Glomerular endothelial cell (primary cell): Measurements from ENCODE around the gene TNC. TPM values are rescaled to one million over a fixed set of nuclear protein-coding genes. Genes with fewer than 3 reads are reported as not detected.

Source experiments
- DNase-seq: peaks from one replicate; pipeline ENCODE4 v3.0.0-alpha.2; 2011; ENCODE audit warnings: low read depth, low spot score; ENCODE audit errors: extremely low read depth
- total RNA-seq: library from RNA; depleted of rRNA; stranded (reverse); fragments of >200 nt; gene quantifications from 2 replicates; pipeline ENCODE4 v1.2.3, GENCODE V29; 2015

The TNC gene
- total RNA-seq, 1 donor from 2014 or later, result 27.0 TPM

GRCh38 chr9:115104908-115105307 lies 13.0 kb downstream of the TNC start:
- DNase-seq, result no peak

DNA sequence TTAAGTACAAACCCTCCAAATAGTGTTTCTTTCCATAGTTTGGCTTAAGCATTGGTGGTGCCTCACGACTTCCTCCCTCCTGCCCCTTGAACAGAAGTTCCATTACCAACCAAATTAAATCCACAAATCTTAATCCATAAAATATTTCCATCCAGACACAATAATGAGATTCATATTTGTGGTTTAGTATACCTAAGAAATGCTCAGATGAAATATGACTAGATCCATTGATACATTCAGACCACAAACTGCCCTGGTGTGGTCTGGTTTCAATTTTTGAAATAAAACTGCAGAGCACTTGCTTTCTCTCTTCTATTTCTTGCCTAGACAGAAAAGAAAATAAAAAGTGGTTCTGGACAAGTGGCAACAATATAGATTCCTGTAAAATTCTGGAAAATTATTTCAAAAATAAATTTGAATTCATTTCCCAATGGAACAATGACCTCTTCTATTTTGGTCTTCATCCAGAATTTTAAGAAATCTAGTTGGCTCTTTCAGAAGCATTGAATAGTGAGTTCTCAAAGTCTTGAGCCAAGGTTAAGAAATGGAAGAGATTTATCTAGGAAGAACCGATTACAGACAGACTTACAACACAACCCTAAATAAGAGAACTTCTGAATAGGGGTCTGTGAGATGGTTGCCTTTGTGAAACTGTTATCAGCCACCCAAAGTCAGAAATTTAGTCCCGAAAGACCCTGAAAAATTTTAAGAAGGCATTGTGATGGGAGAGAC lies 14.0 kb downstream of the TNC start:
- no peak for DNase-seq

DNA sequence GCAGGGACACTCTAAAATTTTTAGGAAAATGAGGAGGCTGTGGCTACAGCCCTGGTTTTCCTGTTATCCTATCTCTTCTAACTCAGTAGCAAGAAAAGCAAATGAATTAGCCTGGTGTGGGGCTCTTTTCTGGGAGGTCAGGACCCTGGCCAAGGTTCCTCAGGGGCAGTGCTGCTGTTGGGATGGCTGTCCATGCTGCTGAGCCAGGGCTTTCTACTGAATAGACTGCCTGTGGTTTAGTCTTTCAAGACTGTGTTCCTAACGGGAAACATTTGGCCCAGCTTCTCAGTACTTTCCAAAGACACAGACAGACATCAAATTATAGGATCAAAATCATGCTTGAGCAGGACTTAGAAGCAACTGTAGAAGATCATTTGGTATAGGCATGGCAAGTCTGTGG lies 18.1 kb downstream of the TNC start:
- no peak for DNase-seq

DNA sequence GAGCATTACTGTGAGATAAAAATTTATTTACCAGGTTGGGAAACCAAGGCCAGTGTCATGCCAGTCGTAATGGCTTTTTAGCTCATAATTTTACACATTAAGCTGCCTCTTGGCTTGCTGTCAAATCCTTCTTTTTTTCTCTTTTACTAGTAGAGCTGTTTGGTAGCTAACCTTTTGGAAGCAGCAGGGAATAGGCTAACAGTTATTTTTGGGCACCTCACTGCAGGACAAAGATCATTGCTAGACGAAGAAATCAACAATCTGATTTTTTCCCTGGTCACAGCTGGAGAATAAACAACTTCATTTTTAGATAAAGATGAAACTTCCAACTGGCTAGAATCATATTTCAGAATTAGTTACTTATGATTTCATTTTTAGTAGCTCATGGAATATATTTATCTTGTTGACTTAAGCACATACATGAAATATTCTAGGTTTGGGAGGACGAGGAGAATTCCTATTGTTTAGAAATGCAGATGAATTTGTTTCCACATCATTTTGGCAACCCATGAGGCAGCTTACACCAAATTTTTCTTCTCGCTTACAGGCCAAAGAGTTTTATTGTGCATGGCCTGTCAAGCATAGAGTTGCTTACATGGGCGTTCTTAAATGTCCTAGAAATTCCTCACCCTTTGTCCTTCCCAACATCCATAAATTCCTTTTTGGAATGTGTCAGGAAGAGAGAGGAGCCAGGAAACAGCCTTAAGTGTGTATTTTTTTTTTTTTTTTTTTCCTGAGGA lies 19.6 kb downstream of the TNC start:
- DNase-seq, result no peak

GRCh38 chr9:115093520-115093919 lies 24.4 kb downstream of the TNC start:
- DNase-seq, result no peak

- DNase-seq, result no peak
Measured at GRCh38 chr9:115090486-115090885, 27.5 kb downstream of the TNC start.

- DNase-seq, result no peak
Measured at GRCh38 chr9:115088860-115089259, 29.1 kb downstream of the TNC start.

DNA sequence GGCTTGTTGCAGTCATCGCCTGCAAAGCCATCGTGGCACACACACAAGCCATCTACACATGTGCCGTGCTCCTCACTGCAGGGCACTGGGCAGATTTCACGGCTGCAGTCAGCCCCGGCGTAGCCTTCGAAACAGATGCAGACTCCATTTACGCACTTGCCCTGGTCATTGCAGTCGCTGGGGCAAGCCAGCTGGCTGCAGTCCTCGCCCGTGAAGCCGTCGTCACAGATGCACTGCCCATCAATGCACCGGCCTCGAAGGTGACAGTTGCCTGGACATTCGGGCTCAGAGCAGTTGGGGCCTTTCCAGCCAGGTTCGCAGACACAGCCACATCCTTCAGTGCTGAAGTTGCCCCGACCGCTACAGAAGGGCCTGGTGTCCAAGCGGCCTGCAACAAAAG lies 31.1 kb downstream of the TNC start:
- DNase-seq, result no peak

DNA sequence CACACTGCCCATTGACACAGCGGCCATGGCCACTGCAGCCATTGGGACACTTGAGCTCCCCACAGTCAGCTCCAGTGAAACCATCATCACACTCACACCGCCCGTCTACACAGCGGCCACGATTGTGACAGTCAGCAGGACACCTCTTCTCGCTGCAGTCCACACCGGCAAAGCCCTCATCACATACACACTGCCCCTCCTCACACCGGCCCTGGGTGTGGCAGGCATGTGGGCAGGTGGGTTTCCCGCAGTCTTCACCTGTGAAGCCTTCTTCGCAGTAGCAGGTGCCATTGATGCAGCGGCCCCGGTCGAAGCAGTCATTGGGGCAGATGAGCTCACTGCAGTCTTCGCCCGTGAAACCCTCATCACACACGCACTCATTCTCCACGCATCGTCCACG lies 31.5 kb downstream of the TNC start:
- no peak for DNase-seq

- no peak for DNase-seq
Measured at GRCh38 chr9:115085773-115086377, 32.1 kb downstream of the TNC start.

DNA sequence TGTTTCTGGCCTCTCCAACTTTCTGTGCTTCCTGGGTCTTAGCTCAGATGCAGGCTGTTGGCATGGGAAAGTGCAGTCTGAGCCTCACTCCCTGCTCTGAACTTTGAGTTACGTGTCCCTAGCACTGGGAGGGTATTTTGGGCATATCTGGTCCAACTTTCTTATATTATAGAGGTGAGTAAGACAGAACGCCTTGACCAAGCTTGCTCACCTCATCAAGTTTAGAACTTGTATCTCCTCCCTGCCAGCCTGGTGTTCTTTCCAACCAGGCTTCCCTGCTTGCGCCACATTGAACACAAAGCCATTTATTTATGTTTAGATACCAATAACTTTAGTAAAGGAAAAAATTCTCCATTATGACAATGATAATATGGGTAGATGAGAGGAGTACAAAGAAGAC lies 33.2 kb downstream of the TNC start:
- DNase-seq, result no peak

- no peak for DNase-seq
Measured at GRCh38 chr9:115084157-115084556, 33.8 kb downstream of the TNC start.

- no peak for DNase-seq
Measured at GRCh38 chr9:115080242-115080641, 37.7 kb downstream of the TNC start.

GRCh38 chr9:115079156-115079555 lies 38.8 kb downstream of the TNC start:
- no peak for DNase-seq

- no peak for DNase-seq
Measured at GRCh38 chr9:115073456-115073855, 44.5 kb downstream of the TNC start.

GRCh38 chr9:115071176-115071575 lies 46.8 kb downstream of the TNC start:
- no peak for DNase-seq

GRCh38 chr9:115069771-115070170 lies 48.2 kb downstream of the TNC start:
- no peak for DNase-seq

DNA sequence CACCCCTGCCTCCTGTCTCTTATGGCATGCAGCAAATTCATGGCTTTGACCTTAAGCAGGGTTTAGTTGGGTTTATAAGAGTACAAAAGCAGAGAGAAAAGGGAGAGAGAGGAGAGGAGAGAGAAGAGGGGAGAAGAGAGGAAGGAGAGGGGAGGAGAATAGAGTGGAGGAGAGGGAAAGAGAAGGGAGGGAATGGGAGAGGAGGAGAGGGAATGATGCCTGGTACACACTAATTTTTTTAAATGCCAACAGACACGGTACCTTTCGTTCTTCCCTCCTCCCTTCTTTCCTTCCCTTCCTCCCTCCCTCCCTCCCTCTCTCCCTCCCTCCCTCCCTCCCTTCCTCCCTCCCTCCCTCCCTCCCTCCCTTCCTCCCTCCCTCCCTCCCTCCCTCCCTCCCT lies 48.7 kb downstream of the TNC start:
- no peak for DNase-seq

GRCh38 chr9:115068031-115068430 lies 49.9 kb downstream of the TNC start:
- DNase-seq, result no peak

- no peak for DNase-seq
Measured at GRCh38 chr9:115063058-115063845, 54.7 kb downstream of the TNC start.

GRCh38 chr9:115058684-115059315 lies 59.2 kb downstream of the TNC start:
- DNase-seq, result no peak
